Neural progenitor cell (in vitro differentiated cells): ENCODE data around the gene TMEM41B. TPM values are rescaled to one million over a fixed set of nuclear protein-coding genes. Genes with fewer than 3 reads are reported as not detected.
"Not testable (repeated sequence)": the region's sequence is repeated elsewhere in the genome, so short reads cannot be mapped to it uniquely, and the experiment has no call there.

ENCODE experiments used
- DNase-seq: peaks from one replicate; pipeline ENCODE4 v3.0.0-alpha.2; 2016; ENCODE audit warnings: low spot score
- H2AFZ ChIP-seq: fragments of 200-600 bp; sonication (generic); replicated peaks from 2 replicates; pipeline ENCODE4 v1.6.1; 2016; ENCODE audit warnings: antibody characterized with exemption
- H3F3A ChIP-seq: fragments of 200-600 bp; sonication (generic); 2 replicates; pipeline ENCODE4 v1.6.1; 2016; ENCODE audit warnings: antibody characterized with exemption, low read depth
- H3K27ac ChIP-seq: fragments of 200-600 bp; sonication (generic); 2 replicates; pipeline ENCODE4 v1.5.1; 2016; ENCODE audit warnings: mild to moderate bottlenecking
- H3K27me3 ChIP-seq: fragments of 200-600 bp; sonication (generic); 2 replicates; pipeline ENCODE4 v1.6.1; 2016; ENCODE audit warnings: mild to moderate bottlenecking, moderate library complexity
- H3K36me3 ChIP-seq: fragments of 200-600 bp; sonication (generic); 2 replicates; pipeline ENCODE4 v1.5.1; 2016
- H3K4me1 ChIP-seq: fragments of 200-600 bp; sonication (generic); 2 replicates; pipeline ENCODE4 v1.6.1; 2016; ENCODE audit warnings: mixed run types
- H3K4me2 ChIP-seq: fragments of 200-600 bp; sonication (generic); 2 replicates; pipeline ENCODE4 v1.6.1; 2016
- H3K4me3 ChIP-seq: fragments of 200-600 bp; sonication (generic); 2 replicates; pipeline ENCODE4 v1.5.1; 2016
- H3K79me2 ChIP-seq: fragments of 200-600 bp; sonication (generic); 2 replicates; pipeline ENCODE4 v1.6.1; 2016; ENCODE audit warnings: low read depth
- H3K9ac ChIP-seq: fragments of 200-600 bp; sonication (generic); 2 replicates; pipeline ENCODE4 v1.6.1; 2016
- H3K9me3 ChIP-seq: fragments of 200-600 bp; sonication (generic); 2 replicates; pipeline ENCODE4 v1.5.1; 2016; ENCODE audit warnings: low read depth
- H4K20me1 ChIP-seq: fragments of 200-600 bp; sonication (generic); 2 replicates; pipeline ENCODE4 v1.6.1; 2016; ENCODE audit warnings: low read depth
- H3K27ac Mint-ChIP-seq: 3 replicates; pipeline ENCODE4 v1.8.0; 2021; ENCODE audit warnings: mixed read lengths
- H3K27me3 Mint-ChIP-seq: 2 replicates; pipeline ENCODE4 v1.8.0; 2022; ENCODE audit warnings: low read depth, mild to moderate bottlenecking, inconsistent platforms, moderate library complexity, mixed read lengths; ENCODE audit not compliant: insufficient read depth
- H3K36me3 Mint-ChIP-seq: 3 replicates; pipeline ENCODE4 v1.8.0; 2021; ENCODE audit warnings: mixed read lengths
- H3K4me1 Mint-ChIP-seq: 3 replicates; pipeline ENCODE4 v1.8.0; 2021; ENCODE audit warnings: mixed read lengths
- H3K4me3 Mint-ChIP-seq: 3 replicates; pipeline ENCODE4 v1.8.0; 2021; ENCODE audit warnings: mild to moderate bottlenecking, moderate library complexity, mixed read lengths
- H3K9me3 Mint-ChIP-seq: 3 replicates; pipeline ENCODE4 v1.8.0; 2020; ENCODE audit warnings: mixed read lengths
- EZH2 ChIP-seq: fragments of 200-600 bp; sonication (generic); IDR thresholded peaks from 2 replicates; pipeline ENCODE4 v1.6.1; 2017; ENCODE audit warnings: antibody characterized with exemption, mild to moderate bottlenecking, moderate library complexity
- EZH2phosphoT487 ChIP-seq: fragments of 200-600 bp; sonication (generic); IDR thresholded peaks from 2 replicates; pipeline ENCODE4 v1.6.1; 2017; ENCODE audit warnings: antibody characterized with exemption
- total RNA-seq: library from RNA; depleted of rRNA; stranded (reverse); fragments of >200 nt; gene quantifications from 2 replicates; pipeline ENCODE4 v1.2.3, GENCODE V29; 2015; ENCODE audit warnings: low replicate concordance
- TF ChIP-seq, protein P1 (sequence below): fragments of 200-600 bp; sonication (generic); IDR thresholded peaks from 2 replicates; pipeline ENCODE4 v1.5.1; 2017; ENCODE audit warnings: antibody characterized with exemption, mild to moderate bottlenecking

Gene TMEM41B
- total RNA-seq, 1 donor from 2014 or later = 82.4 TPM

- peak overlapping the region; percentile 22 for H3K27ac Mint-ChIP-seq
Measured at GRCh38 chr11:9251311-9251710, 63.1 kb downstream of the TMEM41B start.

GRCh38 chr11:9250139-9250582 is 64.2 kb downstream of the TMEM41B start:
- H3F3A ChIP-seq = peaks cover 3% of the 10 kb centered on the region
- Mint-ChIP-seq H3K4me1 (peaks cover 7% of the 10 kb centered on the region), H3K36me3 (peaks cover 33% of the 10 kb centered on the region), H3K4me3 (no peak overlapping the region), H3K27me3 (no peaks in the 10 kb centered on the region), H3K9me3 (peaks cover 2% of the 10 kb centered on the region), H3K27ac (peak overlapping the region; percentile 82)
- DNase-seq = no peak
- H3K79me2 ChIP-seq = peaks cover 100% of the 10 kb centered on the region
- no peaks in the 10 kb centered on the region for H3K36me3 ChIP-seq
- no peak overlapping the region for H3K9ac ChIP-seq
- H4K20me1 ChIP-seq = peaks cover 53% of the 10 kb centered on the region
- H3K4me1 ChIP-seq = peaks cover 5% of the 10 kb centered on the region
- no peak overlapping the region for H3K4me3 ChIP-seq
- no peaks in the 10 kb centered on the region for H3K9me3 ChIP-seq
- H3K27ac ChIP-seq = peak overlapping the region; percentile 81
- no peak overlapping the region for H2AFZ ChIP-seq
- H3K27me3 ChIP-seq = no peaks in the 10 kb centered on the region
- no peak overlapping the region for H3K4me2 ChIP-seq
- no peak for TF ChIP-seq EZH2phosphoT487
- TF ChIP-seq EZH2 = no peak
- TF ChIP-seq, protein P1, sequence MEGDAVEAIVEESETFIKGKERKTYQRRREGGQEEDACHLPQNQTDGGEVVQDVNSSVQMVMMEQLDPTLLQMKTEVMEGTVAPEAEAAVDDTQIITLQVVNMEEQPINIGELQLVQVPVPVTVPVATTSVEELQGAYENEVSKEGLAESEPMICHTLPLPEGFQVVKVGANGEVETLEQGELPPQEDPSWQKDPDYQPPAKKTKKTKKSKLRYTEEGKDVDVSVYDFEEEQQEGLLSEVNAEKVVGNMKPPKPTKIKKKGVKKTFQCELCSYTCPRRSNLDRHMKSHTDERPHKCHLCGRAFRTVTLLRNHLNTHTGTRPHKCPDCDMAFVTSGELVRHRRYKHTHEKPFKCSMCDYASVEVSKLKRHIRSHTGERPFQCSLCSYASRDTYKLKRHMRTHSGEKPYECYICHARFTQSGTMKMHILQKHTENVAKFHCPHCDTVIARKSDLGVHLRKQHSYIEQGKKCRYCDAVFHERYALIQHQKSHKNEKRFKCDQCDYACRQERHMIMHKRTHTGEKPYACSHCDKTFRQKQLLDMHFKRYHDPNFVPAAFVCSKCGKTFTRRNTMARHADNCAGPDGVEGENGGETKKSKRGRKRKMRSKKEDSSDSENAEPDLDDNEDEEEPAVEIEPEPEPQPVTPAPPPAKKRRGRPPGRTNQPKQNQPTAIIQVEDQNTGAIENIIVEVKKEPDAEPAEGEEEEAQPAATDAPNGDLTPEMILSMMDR = no peak

More at GRCh38 chr11:9251311-9251710, 63.1 kb downstream of the TMEM41B start:
- Mint-ChIP-seq H3K36me3 (peaks cover 38% of the 10 kb centered on the region), H3K27me3 (no peaks in the 10 kb centered on the region), H3K9me3 (peaks cover 2% of the 10 kb centered on the region), H3K4me3 (no peak overlapping the region), H3K4me1 (peaks cover 7% of the 10 kb centered on the region)
- Histone ChIP-seq H3K4me2 (no peak overlapping the region), H3K4me1 (peaks cover 5% of the 10 kb centered on the region), H3K9ac (no peak overlapping the region), H3K9me3 (no peaks in the 10 kb centered on the region), H4K20me1 (peaks cover 43% of the 10 kb centered on the region), H2AFZ (no peak overlapping the region), H3F3A (peaks cover 3% of the 10 kb centered on the region), H3K79me2 (peaks cover 100% of the 10 kb centered on the region), H3K27me3 (no peaks in the 10 kb centered on the region), H3K36me3 (no peaks in the 10 kb centered on the region), H3K4me3 (no peak overlapping the region), H3K27ac (peak overlapping the region; percentile 20)
- DNase-seq = no peak
- TF ChIP-seq, protein P1 = no peak
- TF ChIP-seq EZH2phosphoT487 (no peak), EZH2 (no peak)

DNA sequence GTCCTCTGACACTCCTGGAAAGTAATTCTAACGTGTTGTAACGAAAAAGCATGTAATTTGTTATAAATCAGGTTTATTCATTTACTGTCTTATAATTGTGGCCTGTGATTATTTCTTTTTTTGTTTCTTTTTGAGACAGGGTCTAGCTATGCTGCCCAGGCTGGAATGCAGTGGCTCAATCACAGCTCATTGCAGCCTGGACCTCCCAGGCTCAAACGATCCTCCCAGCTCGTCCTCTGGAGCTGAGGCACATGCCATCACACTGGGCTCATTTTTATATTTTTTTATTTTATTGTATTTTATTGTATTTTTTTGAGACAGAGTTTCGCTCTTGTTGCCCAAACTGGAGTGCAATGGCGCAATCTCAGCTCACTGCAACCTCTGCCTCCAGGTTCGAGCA is 65.1 kb downstream of the TMEM41B start:
- peaks cover 7% of the 10 kb centered on the region for H3K4me1 Mint-ChIP-seq
- H3K4me3 Mint-ChIP-seq = no peak overlapping the region
- no peak overlapping the region for H3K9ac ChIP-seq
- H3F3A ChIP-seq = peaks cover 3% of the 10 kb centered on the region
- DNase-seq = no peak
- H3K4me2 ChIP-seq = no peak overlapping the region
- peaks cover 53% of the 10 kb centered on the region for H4K20me1 ChIP-seq
- no peak overlapping the region for H3K4me3 ChIP-seq
- peaks cover 2% of the 10 kb centered on the region for H3K9me3 Mint-ChIP-seq
- H3K9me3 ChIP-seq = no peaks in the 10 kb centered on the region
- peaks cover 26% of the 10 kb centered on the region for H3K36me3 Mint-ChIP-seq
- no peak overlapping the region for H3K27ac ChIP-seq
- peaks cover 100% of the 10 kb centered on the region for H3K79me2 ChIP-seq
- TF ChIP-seq EZH2 (no peak), EZH2phosphoT487 (no peak)
- peaks cover 5% of the 10 kb centered on the region for H3K4me1 ChIP-seq
- H3K27me3 ChIP-seq = no peaks in the 10 kb centered on the region
- no peaks in the 10 kb centered on the region for H3K36me3 ChIP-seq
- H3K27ac Mint-ChIP-seq = no peak overlapping the region
- H2AFZ ChIP-seq = no peak overlapping the region
- H3K27me3 Mint-ChIP-seq = no peaks in the 10 kb centered on the region

DNA sequence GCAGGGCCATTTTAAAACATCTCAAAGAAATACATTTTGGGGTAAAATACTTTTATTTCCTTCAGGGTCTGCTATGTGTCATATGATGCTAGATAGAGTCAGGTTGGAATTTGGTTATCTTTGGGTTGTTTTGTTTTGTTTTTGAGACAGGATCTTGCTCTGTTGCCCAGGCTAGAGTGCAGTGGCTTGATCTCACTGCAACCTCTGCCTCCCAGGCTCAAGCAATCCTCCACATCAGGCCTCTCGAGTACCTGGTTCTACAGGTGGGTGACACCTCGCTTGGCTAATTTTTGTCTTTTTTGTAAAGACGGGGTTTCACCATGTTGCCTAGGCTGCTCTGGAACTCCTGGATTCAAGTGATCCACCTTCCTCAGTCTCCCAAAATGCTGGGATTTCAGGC is 66.5 kb downstream of the TMEM41B start:
- Histone ChIP-seq H3K9ac (no peak overlapping the region), H3K27ac (no peak overlapping the region), H3K4me3 (no peak overlapping the region), H3K4me1 (peaks cover 5% of the 10 kb centered on the region), H3F3A (peaks cover 3% of the 10 kb centered on the region), H3K9me3 (no peaks in the 10 kb centered on the region), H3K36me3 (no peaks in the 10 kb centered on the region), H2AFZ (no peak overlapping the region), H3K79me2 (peaks cover 100% of the 10 kb centered on the region), H3K4me2 (no peak overlapping the region), H4K20me1 (peaks cover 52% of the 10 kb centered on the region), H3K27me3 (no peaks in the 10 kb centered on the region)
- Mint-ChIP-seq H3K4me3 (no peak overlapping the region), H3K36me3 (peaks cover 26% of the 10 kb centered on the region), H3K27me3 (no peaks in the 10 kb centered on the region), H3K4me1 (peaks cover 7% of the 10 kb centered on the region), H3K27ac (no peak overlapping the region), H3K9me3 (peaks cover 2% of the 10 kb centered on the region)
- no peak for DNase-seq
- TF ChIP-seq EZH2phosphoT487 = no peak
- TF ChIP-seq, protein P1 = no peak
- no peak for TF ChIP-seq EZH2

GRCh38 chr11:9236242-9236641 is 78.2 kb downstream of the TMEM41B start:
- peaks cover 100% of the 10 kb centered on the region for H3K79me2 ChIP-seq
- H3K4me1 ChIP-seq = peaks cover 16% of the 10 kb centered on the region
- Mint-ChIP-seq H3K36me3 (peaks cover 31% of the 10 kb centered on the region), H3K9me3 (peaks cover 21% of the 10 kb centered on the region)
- not testable (repeated sequence) for H3K4me1 Mint-ChIP-seq, H3K27me3 ChIP-seq, H3K9ac ChIP-seq, H3K27me3 Mint-ChIP-seq, H3K9me3 ChIP-seq, DNase-seq, H3K27ac ChIP-seq, H3K36me3 ChIP-seq, H2AFZ ChIP-seq, H3K27ac Mint-ChIP-seq, H3K4me3 Mint-ChIP-seq, H3K4me3 ChIP-seq, H3K4me2 ChIP-seq
- H3F3A ChIP-seq = peaks cover 22% of the 10 kb centered on the region
- peaks cover 33% of the 10 kb centered on the region for H4K20me1 ChIP-seq
